DMS153 treated with DMSO at 0.1 percent for 48 hours (cell line): Measurements from ENCODE around the gene FAM78A.

Source experiments
- DNase-seq: peaks from one replicate; lab custom pipeline; 2025; ENCODE audit not compliant: unreplicated experiment; lab: John Stamatoyannopoulos, UW

Gene FAM78A

GRCh38 chr9:131276094-131276888 is at the start of gene FAM78A:
Gene FAM78A (minus strand): TSS chr9:131276510. CDS start chr9:131276179, 331 bp downstream.
- DNase-seq, result no peak

- no peak for DNase-seq
Observed at GRCh38 chr9:131324736-131325679, 48.7 kb upstream of the FAM78A start.

GRCh38 chr9:131323629-131324028 is 47.3 kb upstream of the FAM78A start:
- no peak for DNase-seq

GRCh38 chr9:131320031-131320685 is 43.8 kb upstream of the FAM78A start:
- DNase-seq, result no peak

GRCh38 chr9:131319486-131319885 is 43.2 kb upstream of the FAM78A start:
- no peak for DNase-seq

- DNase-seq, result no peak
Observed at GRCh38 chr9:131318231-131319085, 42.1 kb upstream of the FAM78A start.

GRCh38 chr9:131312822-131313770 is 36.8 kb upstream of the FAM78A start:
- DNase-seq, result no peak

- DNase-seq, result no peak
Observed at GRCh38 chr9:131312246-131312645, 35.9 kb upstream of the FAM78A start.

GRCh38 chr9:131310833-131311554 is 34.7 kb upstream of the FAM78A start:
- no peak for DNase-seq

GRCh38 chr9:131309530-131310276 is 33.4 kb upstream of the FAM78A start:
- no peak for DNase-seq

- no peak for DNase-seq
Observed at GRCh38 chr9:131308906-131309529, 32.7 kb upstream of the FAM78A start.

- no peak for DNase-seq
Observed at GRCh38 chr9:131308452-131308851, 32.1 kb upstream of the FAM78A start.

GRCh38 chr9:131307974-131308373 is 31.7 kb upstream of the FAM78A start:
- DNase-seq, result no peak

- no peak for DNase-seq
Observed at GRCh38 chr9:131306397-131307004, 30.2 kb upstream of the FAM78A start.

- no peak for DNase-seq
Observed at GRCh38 chr9:131304676-131305355, 28.5 kb upstream of the FAM78A start.
